IPS-18a (cell line): ENCODE measurements around the gene DNAH14.
"Not testable (repeated sequence)": the region's sequence is repeated elsewhere in the genome, so short reads cannot be mapped to it uniquely, and the experiment has no call there.

Experiments used
- H3K27ac ChIP-seq: one replicate; pipeline ENCODE4 v1.5.1; 2013; ENCODE audit warnings: low read length
- H3K27me3 ChIP-seq: one replicate; pipeline ENCODE4 v1.6.1; 2013; ENCODE audit warnings: mild to moderate bottlenecking, low read length; ENCODE audit not compliant: control insufficient read depth, insufficient read depth
- H3K36me3 ChIP-seq: one replicate; pipeline ENCODE4 v1.6.1; 2013; ENCODE audit warnings: low read depth, low read length; ENCODE audit not compliant: control insufficient read depth
- H3K4me1 ChIP-seq: one replicate; pipeline ENCODE4 v1.6.1; 2013; ENCODE audit warnings: low read depth, low read length; ENCODE audit not compliant: control insufficient read depth
- H3K4me3 ChIP-seq: one replicate; pipeline ENCODE4 v1.5.1; 2013; ENCODE audit warnings: low read length
- H3K9ac ChIP-seq: one replicate; pipeline ENCODE4 v1.6.1; 2013; ENCODE audit warnings: mild to moderate bottlenecking, low read length, moderate library complexity
- H3K9me3 ChIP-seq: one replicate; pipeline ENCODE4 v1.6.1; 2013; ENCODE audit warnings: low read depth, low read length; ENCODE audit not compliant: control insufficient read depth

Gene DNAH14

GRCh38 chr1:224923726-224924125, 5.7 kb upstream of the DNAH14 start:
- H3K27ac ChIP-seq, result no peak overlapping the region

GRCh38 chr1:224927631-224928030, 1.8 kb upstream of the DNAH14 start:
- H3K27me3 ChIP-seq, H3K9ac ChIP-seq, H3K4me3 ChIP-seq, H3K4me1 ChIP-seq, H3K27ac ChIP-seq, H3K36me3 ChIP-seq, H3K9me3 ChIP-seq: not testable (repeated sequence)

More at GRCh38 chr1:224923726-224924125, 5.7 kb upstream of the DNAH14 start:
- Histone ChIP-seq H3K27me3 (no peaks in the 10 kb centered on the region), H3K4me1 (no peaks in the 10 kb centered on the region), H3K9me3 (no peaks in the 10 kb centered on the region), H3K9ac (no peak overlapping the region), H3K4me3 (no peak overlapping the region), H3K36me3 (no peaks in the 10 kb centered on the region)

GRCh38 chr1:224928906-224929305, 569 bp upstream of the DNAH14 start:
- Histone ChIP-seq H3K4me1 (no peaks in the 10 kb centered on the region), H3K4me3 (peak overlapping the region; percentile 68), H3K9ac (peak overlapping the region; percentile 57), H3K9me3 (peaks cover 10% of the 10 kb centered on the region), H3K27ac (no peak overlapping the region), H3K36me3 (no peaks in the 10 kb centered on the region), H3K27me3 (no peaks in the 10 kb centered on the region)

- peaks cover 23% of the 10 kb centered on the region for H3K9me3 ChIP-seq
- H3K27ac ChIP-seq, result no peak overlapping the region
- no peaks in the 10 kb centered on the region for H3K36me3 ChIP-seq
- no peak overlapping the region for H3K4me3 ChIP-seq
- no peaks in the 10 kb centered on the region for H3K4me1 ChIP-seq
- H3K27me3 ChIP-seq, result no peaks in the 10 kb centered on the region
- no peak overlapping the region for H3K9ac ChIP-seq
Measured at GRCh38 chr1:224931605-224932004, 2.1 kb downstream of the DNAH14 start.

- H3K9me3 ChIP-seq, result peaks cover 23% of the 10 kb centered on the region
- H3K4me1 ChIP-seq, result no peaks in the 10 kb centered on the region
- no peaks in the 10 kb centered on the region for H3K36me3 ChIP-seq
- no peak overlapping the region for H3K9ac ChIP-seq
- H3K4me3 ChIP-seq, result no peak overlapping the region
- H3K27me3 ChIP-seq, result no peaks in the 10 kb centered on the region
- no peak overlapping the region for H3K27ac ChIP-seq
Measured at GRCh38 chr1:224932607-224933249, 3.3 kb downstream of the DNAH14 start.

- Histone ChIP-seq H3K27ac (no peak overlapping the region), H3K9me3 (peaks cover 23% of the 10 kb centered on the region), H3K27me3 (no peaks in the 10 kb centered on the region), H3K4me1 (no peaks in the 10 kb centered on the region), H3K36me3 (no peaks in the 10 kb centered on the region), H3K9ac (no peak overlapping the region), H3K4me3 (no peak overlapping the region)
Measured at GRCh38 chr1:224933584-224933983, 4.1 kb downstream of the DNAH14 start.

GRCh38 chr1:224938652-224939051, 9.2 kb downstream of the DNAH14 start:
- H3K4me3 ChIP-seq, result no peak overlapping the region
- peaks cover 14% of the 10 kb centered on the region for H3K9me3 ChIP-seq
- H3K27ac ChIP-seq, result no peak overlapping the region
- no peak overlapping the region for H3K9ac ChIP-seq
- H3K36me3 ChIP-seq, result no peaks in the 10 kb centered on the region
- H3K4me1 ChIP-seq, result no peaks in the 10 kb centered on the region
- no peaks in the 10 kb centered on the region for H3K27me3 ChIP-seq

GRCh38 chr1:224939844-224940425, 10.5 kb downstream of the DNAH14 start:
- H3K27ac ChIP-seq, result no peak overlapping the region
- H3K9ac ChIP-seq, result no peak overlapping the region
- H3K9me3 ChIP-seq, result peaks cover 5% of the 10 kb centered on the region
- H3K4me3 ChIP-seq, result no peak overlapping the region
- H3K36me3 ChIP-seq, result no peaks in the 10 kb centered on the region
- no peaks in the 10 kb centered on the region for H3K4me1 ChIP-seq
- no peaks in the 10 kb centered on the region for H3K27me3 ChIP-seq

- not testable (repeated sequence) for H3K27me3 ChIP-seq, H3K36me3 ChIP-seq, H3K4me3 ChIP-seq, H3K4me1 ChIP-seq, H3K9me3 ChIP-seq, H3K9ac ChIP-seq, H3K27ac ChIP-seq
Measured at GRCh38 chr1:224940735-224941134, 11.3 kb downstream of the DNAH14 start.

GRCh38 chr1:224945651-224946348, 16.3 kb downstream of the DNAH14 start:
- not testable (repeated sequence) for H3K36me3 ChIP-seq, H3K27ac ChIP-seq, H3K9ac ChIP-seq, H3K4me1 ChIP-seq, H3K9me3 ChIP-seq, H3K4me3 ChIP-seq, H3K27me3 ChIP-seq

- H3K4me3 ChIP-seq, H3K9me3 ChIP-seq, H3K27ac ChIP-seq, H3K36me3 ChIP-seq, H3K4me1 ChIP-seq, H3K27me3 ChIP-seq, H3K9ac ChIP-seq: not testable (repeated sequence)
Measured at GRCh38 chr1:224946349-224946691, 16.8 kb downstream of the DNAH14 start.

GRCh38 chr1:224957696-224958095, 28.2 kb downstream of the DNAH14 start:
- Histone ChIP-seq H3K36me3 (no peaks in the 10 kb centered on the region), H3K9ac (no peak overlapping the region), H3K4me3 (no peak overlapping the region), H3K9me3 (no peaks in the 10 kb centered on the region), H3K4me1 (no peaks in the 10 kb centered on the region), H3K27ac (no peak overlapping the region), H3K27me3 (no peaks in the 10 kb centered on the region)
